Mucosa of descending colon (tissue), 3 donors: ENCODE measurements around the gene USF1. TPM values are rescaled to one million over a fixed set of nuclear protein-coding genes. Genes with fewer than 3 reads are reported as not detected.
A peak's percentile ranks its signal among the peaks of the same experiment; 100 is the strongest.

ENCODE experiments used
- ATAC-seq: fragments of 200-7000 bp; cut with Tn5 transposase; one replicate; pipeline ENCODE4 v1.9.1; 2020; ENCODE audit warnings: mild to moderate bottlenecking, moderate library complexity
- DNase-seq, 3 donors: peaks; one replicate each; pipeline ENCODE4 v3.0.0-alpha.2; 2020
- H3K36me3 ChIP-seq: fragments of 200-600 bp; one replicate; pipeline ENCODE4 v1.8.0; 2021; ENCODE audit warnings: low read depth, mild to moderate bottlenecking
- H3K4me1 ChIP-seq: fragments of 200-600 bp; one replicate; pipeline ENCODE4 v1.8.0; 2021; ENCODE audit warnings: low read depth, mild to moderate bottlenecking
- H3K4me3 ChIP-seq: fragments of 200-600 bp; one replicate; pipeline ENCODE4 v1.8.0; 2021; ENCODE audit warnings: mild to moderate bottlenecking
- H3K9me3 ChIP-seq: fragments of 200-600 bp; one replicate; pipeline ENCODE4 v1.8.0; 2021; ENCODE audit warnings: mild to moderate bottlenecking
- CTCF ChIP-seq: fragments of 200-600 bp; IDR thresholded peaks from one replicate; pipeline ENCODE4 v1.8.0; 2022; ENCODE audit warnings: antibody characterized with exemption, mild to moderate bottlenecking
- intact Hi-C, 2 donors: fragments of 100-400 bp; cut with DNase I in 1 of 2; cut with micrococcal nuclease in 1 of 2; formaldehyde crosslinking; loops; one replicate each; pipeline versions ENCODE4 v1.11.0 to v1.11.1; 2022; cut with DNase I, micrococcal nuclease
- total RNA-seq, 3 donors: library from RNA; stranded (reverse); fragmentation: NEBNext Ultra II Directional in 2 of 3; extraction: Animal tissue kit (Norgen Biotek cat#: 25700) in 2 of 3; gene quantifications; one replicate each; pipeline versions ENCODE4 v1.2.1 to v1.2.4, GENCODE V29; 2021 to 2023
- donor health status: DM: no; HTN: no; CAD: no; lungs with moderate emphysema.
- donor health status: DM: no; HTN: no; CAD: no.
- donor health status: DM: no; HTN: yes; CAD: no.

The USF1 gene
- total RNA-seq, 3 donors from 2014 or later, result 66.8 to 80.5 (median 71.7) TPM

GRCh38 chr1:161088587-161089110 is 42.9 kb upstream of the USF1 start:
- Histone ChIP-seq H3K9me3 (no peaks in the 10 kb centered on the region), H3K4me3 (no peak overlapping the region), H3K36me3 (no peaks in the 10 kb centered on the region), H3K4me1 (peaks cover 13% of the 10 kb centered on the region)
- peak; percentile 58 for ATAC-seq
- intact Hi-C loops, result no loop called here
- DNase-seq, result no peak
- no peak for TF ChIP-seq CTCF

DNA sequence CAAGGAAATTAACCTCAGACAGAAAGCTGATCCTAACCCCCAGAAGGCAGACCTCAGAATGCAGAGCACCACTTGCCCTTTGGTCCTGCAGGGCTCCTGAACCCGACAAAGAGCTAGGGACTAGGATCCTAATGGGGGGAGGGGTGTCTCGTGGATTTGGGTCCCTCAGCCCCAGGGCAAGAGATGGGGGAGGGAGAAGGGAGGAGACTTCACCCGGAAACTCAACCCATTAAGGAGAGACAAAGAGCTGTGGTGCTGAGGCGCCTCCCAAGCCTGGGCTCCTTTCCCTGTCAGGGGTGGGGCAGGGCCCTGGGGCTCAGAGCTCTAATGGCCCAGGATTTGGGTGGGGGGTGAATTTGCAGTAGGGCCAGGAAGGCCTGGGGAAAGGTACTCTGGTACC is 40.7 kb upstream of the USF1 start:
- ATAC-seq (peak; percentile 22), DNase-seq (peak in 1 of 3 donors; percentile 53)
- Histone ChIP-seq H3K4me1 (peaks cover 19% of the 10 kb centered on the region), H3K4me3 (no peak overlapping the region), H3K36me3 (no peaks in the 10 kb centered on the region), H3K9me3 (no peaks in the 10 kb centered on the region)
- no peak for TF ChIP-seq CTCF
- intact Hi-C loops, result no loop called here

GRCh38 chr1:161085165-161085564 is 39.4 kb upstream of the USF1 start:
- DNase-seq, result no peak
- TF ChIP-seq CTCF, result no peak
- no peak for ATAC-seq
- H3K9me3 ChIP-seq, result no peaks in the 10 kb centered on the region
- no peak overlapping the region for H3K4me3 ChIP-seq
- H3K36me3 ChIP-seq, result no peaks in the 10 kb centered on the region
- intact Hi-C loops, result no loop called here
- peaks cover 19% of the 10 kb centered on the region for H3K4me1 ChIP-seq

DNA sequence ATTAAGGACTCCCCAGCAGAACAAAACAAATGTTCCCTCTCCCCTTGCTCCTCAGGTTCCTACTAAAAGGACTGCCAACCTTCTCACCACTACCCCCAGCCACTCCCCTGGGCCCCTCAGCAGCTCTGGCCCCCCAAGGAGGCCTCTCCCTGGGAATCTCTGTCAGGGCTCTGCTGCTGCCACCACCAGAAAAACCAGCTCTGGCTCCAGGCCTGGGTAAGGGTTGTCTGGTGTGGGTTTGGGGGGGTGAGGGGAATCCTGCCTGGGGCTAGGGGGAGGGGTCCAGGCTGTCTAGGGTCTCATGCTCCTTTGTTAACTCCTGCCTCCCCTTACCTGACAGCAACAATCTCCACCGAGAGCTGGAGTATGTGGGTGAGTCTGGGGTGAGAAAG is 38.8 kb upstream of the USF1 start:
- no peak for ATAC-seq

GRCh38 chr1:161083748-161084596 is 38.2 kb upstream of the USF1 start:
- TF ChIP-seq CTCF, result no peak
- Histone ChIP-seq H3K9me3 (no peaks in the 10 kb centered on the region), H3K4me1 (peaks cover 14% of the 10 kb centered on the region), H3K36me3 (no peaks in the 10 kb centered on the region), H3K4me3 (no peak overlapping the region)
- no peak for ATAC-seq
- DNase-seq, result no peak
- intact Hi-C loops, result no loop called here

More for the DNA sequence above, 38.8 kb upstream of the USF1 start:
- intact Hi-C loops, result no loop called here
- TF ChIP-seq CTCF, result no peak
- DNase-seq, result no peak
- Histone ChIP-seq H3K4me3 (no peak overlapping the region), H3K9me3 (no peaks in the 10 kb centered on the region), H3K36me3 (no peaks in the 10 kb centered on the region), H3K4me1 (peaks cover 16% of the 10 kb centered on the region)
